Transverse colon (tissue), 4 donors: ENCODE results near the gene INHBC. TPM values are rescaled to one million over a fixed set of nuclear protein-coding genes. Genes with fewer than 3 reads are reported as not detected.

Experiments used
- DNase-seq: peaks from one replicate; pipeline ENCODE4 v3.0.0-alpha.2; 2019
- H3K27ac ChIP-seq, 4 donors: fragments of 200-600 bp; sonication (generic); 2 replicates each; pipeline ENCODE4 v1.5.1; 2016 to 2018; ENCODE audit warnings: inconsistent platforms in 4 of 4
- H3K27me3 ChIP-seq: fragments of 200-600 bp; sonication (generic); 2 replicates; pipeline ENCODE4 v1.5.1; 2017; ENCODE audit warnings: inconsistent platforms
- H3K36me3 ChIP-seq, 4 donors: fragments of 200-600 bp; sonication (generic); 2 replicates each; pipeline ENCODE4 v1.5.1; 2017 to 2019; ENCODE audit warnings: inconsistent platforms in 4 of 4
- H3K4me1 ChIP-seq, 4 donors: fragments of 200-600 bp; sonication (generic); 2 replicates each; pipeline ENCODE4 v1.5.1; 2017 to 2020; ENCODE audit warnings: inconsistent platforms in 4 of 4
- H3K4me3 ChIP-seq, 4 donors: fragments of 200-600 bp; sonication (generic); 1 replicate in 1 of 4; 2 replicates in 3 of 4; pipeline versions ENCODE4 v1.5.1 to v1.6.1; 2017 to 2019; ENCODE audit warnings: inconsistent platforms in 4 of 4
- H3K9me3 ChIP-seq, 2 donors: fragments of 200-600 bp; sonication (generic); 2 replicates each; pipeline ENCODE4 v1.5.1; 2017 to 2019; ENCODE audit warnings: inconsistent platforms in 2 of 2
- CTCF ChIP-seq, 5 experiments: fragments of 200-600 bp in 3 of 5; fragments of 450-650 bp in 2 of 5; sonication (generic) in 3 of 5; IDR thresholded peaks; 1 replicate in 2 of 5; 2 replicates in 3 of 5; pipeline ENCODE4 v1.5.1; 2016 to 2017; ENCODE audit warnings: antibody characterized with exemption in 5 of 5, inconsistent platforms in 3 of 5, mild to moderate bottlenecking in 2 of 5, moderate library complexity in 1 of 5
- EP300 ChIP-seq: sonication (generic); formaldehyde crosslinking; IDR thresholded peaks from one replicate; pipeline ENCODE4 v1.6.1; 2017; ENCODE audit warnings: antibody characterized with exemption, low read depth
- POLR2A ChIP-seq: fragments of 450-650 bp; IDR thresholded peaks from one replicate; pipeline ENCODE4 v1.6.1; 2016; ENCODE audit warnings: antibody characterized with exemption, mild to moderate bottlenecking, moderate library complexity
- POLR2AphosphoS5 ChIP-seq, 3 donors: sonication (generic); formaldehyde crosslinking; IDR thresholded peaks; one replicate each; pipeline ENCODE4 v1.6.1; 2016; ENCODE audit warnings: antibody characterized with exemption in 3 of 3
- WGBS, 2 donors: methylation state at CpG; one replicate each; pipeline ENCODE4 v1.1.5; 2018; ENCODE audit warnings: low coverage in 1 of 2; 5-methylcytosine and 5-hydroxymethylcytosine counted together
- in situ Hi-C, 4 donors: fragments of 200-750 bp; cut with MboI; loops; one replicate each; pipeline versions ENCODE4 v1.15.0 to v1.15.1; 2017; ENCODE audit warnings: low sequenced_read_pairs in 3 of 4, low pct_ligation_motif_present in 1 of 4, low pct_unique_long_range_greater_than_20kb in 1 of 4
- intact Hi-C: fragments of 100-400 bp; cut with DNase I; formaldehyde crosslinking; loops from one replicate; pipeline ENCODE4 v1.15.1; 2023; ENCODE audit warnings: low total_unique reads
- total RNA-seq, 4 donors: library from RNA; depleted of rRNA; stranded (reverse); fragments of >200 nt; gene quantifications; one replicate each; pipeline ENCODE4 v1.1.0, GENCODE V29; 2016

INHBC gene
- total RNA-seq, 4 donors from 2014 or later = not detected

GRCh38 chr12:57455374-57456144, 21.0 kb downstream of the INHBC start:
- in situ Hi-C loops = no loop called here
- no peak for DNase-seq
- H3K4me1 ChIP-seq = peaks cover 18 to 31% (median 23%) of the 10 kb centered on the region in 4 donors
- no peak overlapping the region for H3K27ac ChIP-seq
- intact Hi-C loops = no loop called here
- H3K27me3 ChIP-seq = peaks cover 5% of the 10 kb centered on the region
- WGBS, 2 donors = 0 to 55% methylated on average over 1 to 10 of the region's 10 CpGs
- no peaks in the 10 kb centered on the region for H3K36me3 ChIP-seq
- no peaks in the 10 kb centered on the region for H3K9me3 ChIP-seq
- H3K4me3 ChIP-seq = no peak overlapping the region
- TF ChIP-seq POLR2A (no peak), CTCF (IDR thresholded peaks at IDR 0.05) (no peak), POLR2AphosphoS5 (IDR thresholded peaks at IDR 0.05) (no peak), EP300 (no peak)

GRCh38 chr12:57456145-57456700, 21.6 kb downstream of the INHBC start:
- 36 to 60% methylated on average over 1 to 12 of the region's 15 CpGs for WGBS, 2 donors
- Histone ChIP-seq H3K27ac (no peak overlapping the region), H3K4me3 (no peak overlapping the region), H3K36me3 (no peaks in the 10 kb centered on the region), H3K4me1 (peaks cover 25 to 38% (median 30%) of the 10 kb centered on the region in 4 donors), H3K9me3 (no peaks in the 10 kb centered on the region), H3K27me3 (peaks cover 12% of the 10 kb centered on the region)
- intact Hi-C loops = no loop called here
- TF ChIP-seq CTCF (IDR thresholded peaks at IDR 0.05) = peak; percentile 44 to 61 (median 51)
- TF ChIP-seq EP300 = no peak
- TF ChIP-seq POLR2A = no peak
- TF ChIP-seq POLR2AphosphoS5 (IDR thresholded peaks at IDR 0.05) = no peak
- no peak for DNase-seq
- in situ Hi-C loops = no loop called here

GRCh38 chr12:57456737-57457490, 22.3 kb downstream of the INHBC start:
- TF ChIP-seq POLR2AphosphoS5 (IDR thresholded peaks at IDR 0.05) (no peak), EP300 (no peak), CTCF (IDR thresholded peaks at IDR 0.05) (no peak), POLR2A (no peak)
- no peaks in the 10 kb centered on the region for H3K36me3 ChIP-seq
- no peak for DNase-seq
- no peak overlapping the region for H3K4me3 ChIP-seq
- 86% methylated on average over 3 to 6 of the region's 6 CpGs for WGBS, 2 donors
- H3K4me1 ChIP-seq = peaks cover 27 to 44% (median 35%) of the 10 kb centered on the region in 4 donors
- H3K27me3 ChIP-seq = peaks cover 15% of the 10 kb centered on the region
- in situ Hi-C loops (no loop called here), intact Hi-C loops (no loop called here)
- H3K9me3 ChIP-seq = no peaks in the 10 kb centered on the region
- H3K27ac ChIP-seq = no peak overlapping the region

- peak overlapping the region; percentile 84 to 88 (median 88) for H3K27ac ChIP-seq
- in situ Hi-C loops (no loop called here), intact Hi-C loops (no loop called here)
- H3K27me3 ChIP-seq = peaks cover 15% of the 10 kb centered on the region
- DNase-seq = no peak
- peaks cover 19 to 46% (median 31%) of the 10 kb centered on the region in 4 donors for H3K4me1 ChIP-seq
- H3K9me3 ChIP-seq = no peaks in the 10 kb centered on the region
- 24 to 57% methylated on average over 1 to 3 of the region's 3 CpGs for WGBS, 2 donors
- H3K36me3 ChIP-seq = no peaks in the 10 kb centered on the region
- no peak for TF ChIP-seq POLR2AphosphoS5 (IDR thresholded peaks at IDR 0.05)
- TF ChIP-seq EP300 = no peak
- no peak for TF ChIP-seq CTCF (IDR thresholded peaks at IDR 0.05)
- no peak for TF ChIP-seq POLR2A
- peak overlapping the region in 3 of 4 donors; percentile 37 to 84 (median 56) for H3K4me3 ChIP-seq
Observed at GRCh38 chr12:57458665-57459054, 24.1 kb downstream of the INHBC start.
